ENCODE results near the gene PPP1R15A. TPM values are rescaled to one million over a fixed set of nuclear protein-coding genes. Genes with fewer than 3 reads are reported as not detected.
A peak's percentile ranks its signal among the peaks of the same experiment; 100 is the strongest.

PPP1R15A gene
- total RNA-seq, 4 donors from 2014 or later: 81.0 to 171 (median 101) TPM

GRCh38 chr19:48858984-48859710, 13.1 kb upstream of the PPP1R15A start:
- TF ChIP-seq EP300 (IDR thresholded peaks at IDR 0.05) (no peak), POLR2A (IDR thresholded peaks at IDR 0.05) (no peak), CTCF (IDR thresholded peaks at IDR 0.05) (no peak)
- Histone ChIP-seq H3K27me3 (no peaks in the 10 kb centered on the region), H3K4me3 (peak overlapping the region in 2 of 4 donors; percentile 12 to 18), H3K9me3 (no peaks in the 10 kb centered on the region), H3K36me3 (peaks cover 0 to 62% (median 0%) of the 10 kb centered on the region in 3 donors), H3K4me1 (peaks cover 0 to 49% (median 0%) of the 10 kb centered on the region in 4 donors), H3K27ac (peak overlapping the region in 3 of 4 donors; percentile 47 to 100 (median 79))
- 57 to 63% methylated on average over 28 to 34 of the region's 34 CpGs for WGBS, 2 donors
- no peak for DNase-seq (ENCODE audit: low spot score in 2 of 2)

- Histone ChIP-seq H3K9me3 (no peaks in the 10 kb centered on the region), H3K27me3 (no peaks in the 10 kb centered on the region), H3K4me1 (peaks cover 0 to 57% (median under 1%) of the 10 kb centered on the region in 4 donors), H3K36me3 (peaks cover 0 to 68% (median 0%) of the 10 kb centered on the region in 3 donors), H3K4me3 (no peak overlapping the region), H3K27ac (peak overlapping the region in 2 of 4 donors; percentile 79 to 100)
- no peak for DNase-seq (ENCODE audit: low spot score in 2 of 2)
- 78% methylated on average over 30 of the region's 30 CpGs for WGBS, 2 donors
- TF ChIP-seq CTCF (IDR thresholded peaks at IDR 0.05): no peak
- no peak for TF ChIP-seq EP300 (IDR thresholded peaks at IDR 0.05)
- TF ChIP-seq POLR2A (IDR thresholded peaks at IDR 0.05): no peak
These were observed 12.3 kb upstream of the PPP1R15A start for GRCh38 chr19:48859711-48860572.

- no peak overlapping the region for H3K4me3 ChIP-seq
These were observed 10.9 kb upstream of the PPP1R15A start for GRCh38 chr19:48861313-48861712.

GRCh38 chr19:48862827-48863226, 9.4 kb upstream of the PPP1R15A start:
- no peak overlapping the region for H3K4me3 ChIP-seq
- H3K9me3 ChIP-seq: no peaks in the 10 kb centered on the region
- TF ChIP-seq CTCF (IDR thresholded peaks at IDR 0.05): no peak
- H3K36me3 ChIP-seq: peaks cover 0 to 68% (median 0%) of the 10 kb centered on the region in 3 donors
- peak overlapping the region in 2 of 4 donors; percentile 60 to 100 for H3K27ac ChIP-seq
- no peaks in the 10 kb centered on the region for H3K27me3 ChIP-seq
- WGBS, 2 donors: 74 to 80% methylated on average over 7 of the region's 7 CpGs
- H3K4me1 ChIP-seq: peaks cover 0 to 85% (median 11%) of the 10 kb centered on the region in 4 donors
- DNase-seq (ENCODE audit: low spot score in 2 of 2): no peak

More at GRCh38 chr19:48861313-48861712, 10.9 kb upstream of the PPP1R15A start:
- WGBS, 2 donors: 49 to 56% methylated on average over 18 of the region's 18 CpGs
- Histone ChIP-seq H3K27me3 (no peaks in the 10 kb centered on the region), H3K4me1 (peaks cover 0 to 70% (median 7%) of the 10 kb centered on the region in 4 donors), H3K27ac (peak overlapping the region in 3 of 4 donors; percentile 45 to 100 (median 79)), H3K36me3 (peaks cover 0 to 74% (median 0%) of the 10 kb centered on the region in 3 donors), H3K9me3 (no peaks in the 10 kb centered on the region)
- no peak for DNase-seq (ENCODE audit: low spot score in 2 of 2)
- TF ChIP-seq POLR2A (IDR thresholded peaks at IDR 0.05) (no peak), EP300 (IDR thresholded peaks at IDR 0.05) (no peak), CTCF (IDR thresholded peaks at IDR 0.05) (no peak)

Measured in tibial nerve (tissue), 4 donors.